Astrocyte (in vitro differentiated cells and primary cell): ENCODE data around the gene CCDC63. TPM values are rescaled to one million over a fixed set of nuclear protein-coding genes. Genes with fewer than 3 reads are reported as not detected.

ENCODE experiments used
- DNase-seq: peaks from one replicate; pipeline ENCODE4 v3.0.0-alpha.2; 2010; ENCODE audit warnings: low read depth
- FAIRE-seq: peaks from 2 replicates; lab custom pipeline; 2011; peaks lifted over from hg19 to GRCh38; lab: Jason Lieb, UNC
- H2AFZ ChIP-seq: 2 replicates; pipeline ENCODE4 v1.6.0; 2012; ENCODE audit warnings: low read depth, low read length, inconsistent platforms
- H3K27ac ChIP-seq: 2 replicates; pipeline ENCODE4 v1.5.1; 2011; ENCODE audit warnings: low read depth, low read length, inconsistent platforms
- H3K27me3 ChIP-seq: 2 replicates; pipeline ENCODE4 v1.6.0; 2011; ENCODE audit warnings: low read length, inconsistent platforms; ENCODE audit not compliant: insufficient read depth
- H3K36me3 ChIP-seq: 2 replicates; pipeline ENCODE4 v1.5.1; 2011; ENCODE audit warnings: low read length, inconsistent platforms; ENCODE audit not compliant: insufficient read depth
- H3K4me1 ChIP-seq: 2 replicates; pipeline ENCODE4 v1.5.1; 2011; ENCODE audit warnings: low read length, inconsistent platforms; ENCODE audit not compliant: insufficient read depth
- H3K4me2 ChIP-seq: 2 replicates; pipeline ENCODE4 v1.6.0; 2012; ENCODE audit warnings: low read length, inconsistent platforms
- H3K4me3 ChIP-seq: 2 replicates; pipeline ENCODE4 v1.5.1; 2011; ENCODE audit warnings: low read depth, mild to moderate bottlenecking, low read length, inconsistent platforms; ENCODE audit not compliant: insufficient read depth
- H3K79me2 ChIP-seq: 2 replicates; pipeline ENCODE4 v1.6.0; 2012; ENCODE audit warnings: mild to moderate bottlenecking, low read length, inconsistent platforms; ENCODE audit not compliant: insufficient read depth
- H3K9ac ChIP-seq: 2 replicates; pipeline ENCODE4 v1.6.0; 2012; ENCODE audit warnings: mild to moderate bottlenecking, low read length, inconsistent platforms
- H3K9me3 ChIP-seq: 2 replicates; pipeline ENCODE4 v1.5.1; 2012; ENCODE audit warnings: low read depth, mild to moderate bottlenecking, low read length, inconsistent platforms; ENCODE audit not compliant: insufficient read depth
- H4K20me1 ChIP-seq: 2 replicates; pipeline ENCODE4 v1.6.0; 2012; ENCODE audit warnings: low read length, inconsistent platforms; ENCODE audit not compliant: insufficient read depth
- H3K27ac Mint-ChIP-seq: one replicate; pipeline ENCODE4 v1.8.0; 2021; ENCODE audit warnings: mild to moderate bottlenecking, mixed read lengths; ENCODE audit not compliant: unreplicated experiment
- H3K27me3 Mint-ChIP-seq: one replicate; pipeline ENCODE4 v1.8.0; 2021; ENCODE audit warnings: low read depth, mixed read lengths; ENCODE audit not compliant: unreplicated experiment
- H3K36me3 Mint-ChIP-seq: one replicate; pipeline ENCODE4 v1.8.0; 2021; ENCODE audit warnings: low read depth, mixed read lengths; ENCODE audit not compliant: unreplicated experiment
- H3K4me1 Mint-ChIP-seq: one replicate; pipeline ENCODE4 v1.8.0; 2021; ENCODE audit warnings: low read depth, mixed read lengths; ENCODE audit not compliant: unreplicated experiment
- H3K4me3 Mint-ChIP-seq: one replicate; pipeline ENCODE4 v1.8.0; 2021; ENCODE audit warnings: mild to moderate bottlenecking, moderate library complexity, mixed read lengths; ENCODE audit not compliant: unreplicated experiment
- H3K9me3 Mint-ChIP-seq: one replicate; pipeline ENCODE4 v1.8.0; 2021; ENCODE audit warnings: mild to moderate bottlenecking, mixed read lengths; ENCODE audit not compliant: unreplicated experiment
- EZH2 ChIP-seq: IDR thresholded peaks from 2 replicates; pipeline ENCODE4 v1.6.1; 2012; ENCODE audit warnings: mild to moderate bottlenecking, low read length, inconsistent platforms; ENCODE audit not compliant: insufficient read depth
- total RNA-seq: library from RNA; stranded (reverse); gene quantifications from 2 replicates; pipeline ENCODE4 v1.2.1, GENCODE V29; 2021
- TF ChIP-seq, protein P1 (sequence below): IDR thresholded peaks from 2 replicates; pipeline ENCODE4 v1.5.1; 2011; ENCODE audit warnings: low read depth, mild to moderate bottlenecking, inconsistent platforms, low read length, moderate library complexity; ENCODE audit not compliant: insufficient read depth

CCDC63 gene
- total RNA-seq, 1 donor from 2014 or later: 0.30 TPM

DNA sequence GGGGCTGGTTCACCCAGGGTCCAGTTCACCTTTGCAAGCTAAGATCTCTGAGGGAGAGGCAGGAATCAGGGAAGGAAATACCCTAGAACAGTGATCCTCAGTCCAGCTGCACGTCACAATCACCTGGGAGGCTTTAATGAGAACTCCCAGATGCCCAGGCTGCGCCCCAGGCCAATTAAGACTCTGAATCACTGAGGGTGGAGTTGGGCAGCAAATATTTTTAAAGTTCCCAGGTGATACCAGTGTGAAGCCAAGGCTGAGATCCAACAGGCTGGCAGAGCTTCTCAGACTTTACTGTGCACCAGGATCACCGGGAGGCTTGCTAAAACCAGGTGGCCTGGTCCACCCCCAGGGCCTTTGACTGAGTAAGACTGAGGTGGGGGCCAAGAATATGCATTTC is 49.8 kb downstream of the CCDC63 start:
- no peaks in the 10 kb centered on the region for H4K20me1 ChIP-seq
- no peak overlapping the region for H3K27ac ChIP-seq
- no peak overlapping the region for H3K4me3 Mint-ChIP-seq
- TF ChIP-seq EZH2: no peak
- TF ChIP-seq, protein P1, sequence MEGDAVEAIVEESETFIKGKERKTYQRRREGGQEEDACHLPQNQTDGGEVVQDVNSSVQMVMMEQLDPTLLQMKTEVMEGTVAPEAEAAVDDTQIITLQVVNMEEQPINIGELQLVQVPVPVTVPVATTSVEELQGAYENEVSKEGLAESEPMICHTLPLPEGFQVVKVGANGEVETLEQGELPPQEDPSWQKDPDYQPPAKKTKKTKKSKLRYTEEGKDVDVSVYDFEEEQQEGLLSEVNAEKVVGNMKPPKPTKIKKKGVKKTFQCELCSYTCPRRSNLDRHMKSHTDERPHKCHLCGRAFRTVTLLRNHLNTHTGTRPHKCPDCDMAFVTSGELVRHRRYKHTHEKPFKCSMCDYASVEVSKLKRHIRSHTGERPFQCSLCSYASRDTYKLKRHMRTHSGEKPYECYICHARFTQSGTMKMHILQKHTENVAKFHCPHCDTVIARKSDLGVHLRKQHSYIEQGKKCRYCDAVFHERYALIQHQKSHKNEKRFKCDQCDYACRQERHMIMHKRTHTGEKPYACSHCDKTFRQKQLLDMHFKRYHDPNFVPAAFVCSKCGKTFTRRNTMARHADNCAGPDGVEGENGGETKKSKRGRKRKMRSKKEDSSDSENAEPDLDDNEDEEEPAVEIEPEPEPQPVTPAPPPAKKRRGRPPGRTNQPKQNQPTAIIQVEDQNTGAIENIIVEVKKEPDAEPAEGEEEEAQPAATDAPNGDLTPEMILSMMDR: no peak
- no peaks in the 10 kb centered on the region for H3K36me3 Mint-ChIP-seq
- H3K27me3 Mint-ChIP-seq: no peaks in the 10 kb centered on the region
- FAIRE-seq (no peak), DNase-seq (no peak)
- H3K27ac Mint-ChIP-seq: no peak overlapping the region
- H3K36me3 ChIP-seq: no peaks in the 10 kb centered on the region
- H3K27me3 ChIP-seq: peaks cover 3% of the 10 kb centered on the region
- H3K4me2 ChIP-seq: no peak overlapping the region
- no peak overlapping the region for H3K4me3 ChIP-seq
- peaks cover 12% of the 10 kb centered on the region for H3K4me1 Mint-ChIP-seq
- H2AFZ ChIP-seq: no peak overlapping the region
- H3K9me3 Mint-ChIP-seq: no peaks in the 10 kb centered on the region
- no peaks in the 10 kb centered on the region for H3K79me2 ChIP-seq
- no peak overlapping the region for H3K9ac ChIP-seq
- peaks cover 2% of the 10 kb centered on the region for H3K4me1 ChIP-seq
- no peaks in the 10 kb centered on the region for H3K9me3 ChIP-seq

DNA sequence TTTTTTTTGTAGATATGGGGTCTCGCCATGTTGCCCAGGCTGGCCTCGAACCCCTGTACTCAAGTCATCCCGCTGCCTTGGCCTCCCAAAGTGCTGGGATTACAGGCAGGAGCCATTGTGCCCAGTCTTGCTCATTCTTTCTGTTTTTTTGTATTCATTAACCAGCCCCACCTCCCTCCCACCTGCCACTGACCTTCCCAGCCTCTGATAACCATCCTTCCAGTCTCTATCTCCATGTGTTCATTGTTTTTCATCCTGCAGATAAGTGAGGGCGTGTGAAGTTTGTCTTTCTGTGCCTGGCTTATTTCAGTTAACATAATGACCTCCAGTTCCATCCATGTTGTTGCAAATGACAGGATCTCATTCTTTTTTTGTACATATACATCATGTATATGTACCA is 54.6 kb downstream of the CCDC63 start:
- Histone ChIP-seq H3K36me3 (no peaks in the 10 kb centered on the region), H3K9me3 (no peaks in the 10 kb centered on the region), H3K27ac (no peak overlapping the region), H3K4me1 (peaks cover 1% of the 10 kb centered on the region), H3K27me3 (peaks cover 3% of the 10 kb centered on the region), H3K4me2 (no peak overlapping the region), H3K4me3 (no peak overlapping the region), H2AFZ (no peak overlapping the region), H4K20me1 (no peaks in the 10 kb centered on the region), H3K79me2 (no peaks in the 10 kb centered on the region), H3K9ac (no peak overlapping the region)
- Mint-ChIP-seq H3K9me3 (peaks cover 3% of the 10 kb centered on the region), H3K4me1 (peaks cover 2% of the 10 kb centered on the region), H3K4me3 (no peak overlapping the region), H3K27me3 (peaks cover 6% of the 10 kb centered on the region), H3K27ac (no peak overlapping the region), H3K36me3 (no peaks in the 10 kb centered on the region)
- DNase-seq (no peak), FAIRE-seq (no peak)
- TF ChIP-seq EZH2: no peak
- TF ChIP-seq, protein P1: no peak

- Mint-ChIP-seq H3K9me3 (peaks cover 3% of the 10 kb centered on the region), H3K36me3 (no peaks in the 10 kb centered on the region), H3K27me3 (peaks cover 6% of the 10 kb centered on the region), H3K4me1 (peaks cover 23% of the 10 kb centered on the region), H3K4me3 (no peak overlapping the region), H3K27ac (no peak overlapping the region)
- no peak for FAIRE-seq
- H3K4me3 ChIP-seq: no peak overlapping the region
- DNase-seq: no peak
- no peaks in the 10 kb centered on the region for H3K79me2 ChIP-seq
- no peak overlapping the region for H3K9ac ChIP-seq
- H3K27me3 ChIP-seq: peaks cover 2% of the 10 kb centered on the region
- H2AFZ ChIP-seq: no peak overlapping the region
- no peaks in the 10 kb centered on the region for H4K20me1 ChIP-seq
- H3K4me1 ChIP-seq: peaks cover 4% of the 10 kb centered on the region
- TF ChIP-seq, protein P1: no peak
- no peak for TF ChIP-seq EZH2
- no peak overlapping the region for H3K27ac ChIP-seq
- H3K9me3 ChIP-seq: no peaks in the 10 kb centered on the region
- no peak overlapping the region for H3K4me2 ChIP-seq
- H3K36me3 ChIP-seq: no peaks in the 10 kb centered on the region
These were observed 56.7 kb downstream of the CCDC63 start for GRCh38 chr12:110903511-110903910.
